Hepatocyte (in vitro differentiated cells): ENCODE measurements around the gene CSRP3. TPM values are rescaled to one million over a fixed set of nuclear protein-coding genes. Genes with fewer than 3 reads are reported as not detected.

Experiments
- DNase-seq: peaks from one replicate; pipeline ENCODE4 v3.0.0-alpha.2; 2016; ENCODE audit warnings: low spot score
- H2AFZ ChIP-seq: fragments of 200-600 bp; sonication (generic); 2 replicates; pipeline ENCODE4 v1.6.0; 2016; ENCODE audit warnings: antibody characterized with exemption, mild to moderate bottlenecking
- H3K27ac ChIP-seq: fragments of 200-600 bp; sonication (generic); 2 replicates; pipeline ENCODE4 v1.5.1; 2016; ENCODE audit warnings: mild to moderate bottlenecking
- H3K27me3 ChIP-seq: fragments of 200-600 bp; sonication (generic); 2 replicates; pipeline ENCODE4 v1.6.1; 2016
- H3K36me3 ChIP-seq: fragments of 200-600 bp; sonication (generic); replicated peaks from 2 replicates; pipeline ENCODE4 v1.5.1; 2016; ENCODE audit warnings: low read depth; ENCODE audit not compliant: insufficient read depth
- H3K4me1 ChIP-seq: fragments of 200-600 bp; sonication (generic); 2 replicates; pipeline ENCODE4 v1.5.1; 2016; ENCODE audit warnings: mild to moderate bottlenecking, moderate library complexity; ENCODE audit not compliant: insufficient read depth
- H3K4me2 ChIP-seq: fragments of 200-600 bp; sonication (generic); 2 replicates; pipeline ENCODE4 v1.6.0; 2016
- H3K4me3 ChIP-seq: fragments of 200-600 bp; sonication (generic); 2 replicates; pipeline ENCODE4 v1.5.1; 2016; ENCODE audit warnings: mild to moderate bottlenecking
- H3K79me2 ChIP-seq: fragments of 200-600 bp; sonication (generic); 2 replicates; pipeline ENCODE4 v1.6.0; 2017; ENCODE audit warnings: mild to moderate bottlenecking
- H3K9me2 ChIP-seq: fragments of 200-600 bp; sonication (generic); replicated peaks from 2 replicates; pipeline ENCODE4 v1.6.0; 2017; ENCODE audit warnings: mild to moderate bottlenecking; ENCODE audit not compliant: insufficient read depth
- H3K9me3 ChIP-seq: fragments of 200-600 bp; sonication (generic); 2 replicates; pipeline ENCODE4 v1.5.1; 2016; ENCODE audit warnings: low read depth, mild to moderate bottlenecking
- H4K20me1 ChIP-seq: fragments of 200-600 bp; sonication (generic); 2 replicates; pipeline ENCODE4 v1.6.0; 2016; ENCODE audit warnings: mild to moderate bottlenecking; ENCODE audit not compliant: insufficient read depth, poor library complexity, severe bottlenecking
- CTCF ChIP-seq: fragments of 200-600 bp; sonication (generic); IDR thresholded peaks from 2 replicates; pipeline ENCODE4 v1.5.1; 2016; ENCODE audit warnings: antibody characterized with exemption, mild to moderate bottlenecking; ENCODE audit not compliant: poor library complexity
- EZH2 ChIP-seq: fragments of 200-600 bp; sonication (generic); IDR thresholded peaks from 2 replicates; pipeline ENCODE4 v1.6.1; 2016; ENCODE audit warnings: antibody characterized with exemption, mild to moderate bottlenecking, borderline replicate concordance
- EZH2phosphoT487 ChIP-seq: fragments of 200-600 bp; sonication (generic); IDR thresholded peaks from one replicate; pipeline ENCODE4 v1.6.1; 2018; ENCODE audit warnings: antibody characterized with exemption, mild to moderate bottlenecking, low read depth, moderate library complexity; ENCODE audit not compliant: unreplicated experiment, severe bottlenecking
- WGBS: methylation state at CpG from one replicate; pipeline ENCODE4 v1.1.6; 2016; ENCODE audit warnings: low lambda C conversion rate; ENCODE audit errors: missing lambda C conversion rate; 5-methylcytosine and 5-hydroxymethylcytosine counted together
- polyA plus RNA-seq: library from polyadenylated mRNA; unstranded; fragments of >200 nt; fragmentation: Nextera tagmentation; extraction: Ambion mirVana; gene quantifications from 2 replicates; pipeline ENCODE4 v1.2.1, GENCODE V29; 2016
- total RNA-seq: library from RNA; depleted of rRNA; stranded (reverse); fragments of >200 nt; gene quantifications from 2 replicates; pipeline ENCODE4 v1.2.3, GENCODE V29; 2014

The CSRP3 gene
- total and polyA plus RNA-seq, 2 experiments from 2014 or later, result 0.41 TPM; not detected in 1

GRCh38 chr11:19229671-19230070, 27.9 kb upstream of the CSRP3 start:
- 93% methylated on average over 5 of the region's 5 CpGs for WGBS
- no peaks in the 10 kb centered on the region for H3K36me3 ChIP-seq
- no peaks in the 10 kb centered on the region for H4K20me1 ChIP-seq
- no peak overlapping the region for H3K27ac ChIP-seq
- no peak for TF ChIP-seq EZH2phosphoT487
- no peak for TF ChIP-seq CTCF
- no peak for TF ChIP-seq EZH2
- H3K9me3 ChIP-seq, result no peaks in the 10 kb centered on the region
- no peak overlapping the region for H3K4me3 ChIP-seq
- no peaks in the 10 kb centered on the region for H3K79me2 ChIP-seq
- peaks cover 3% of the 10 kb centered on the region for H3K4me1 ChIP-seq
- no peak overlapping the region for H2AFZ ChIP-seq
- DNase-seq, result no peak
- H3K4me2 ChIP-seq, result no peak overlapping the region
- H3K9me2 ChIP-seq, result no peaks in the 10 kb centered on the region
- H3K27me3 ChIP-seq, result no peaks in the 10 kb centered on the region

- H3K9me3 ChIP-seq, result no peaks in the 10 kb centered on the region
- H3K36me3 ChIP-seq, result no peaks in the 10 kb centered on the region
- H3K4me2 ChIP-seq, result no peak overlapping the region
- H3K9me2 ChIP-seq, result no peaks in the 10 kb centered on the region
- no peak overlapping the region for H2AFZ ChIP-seq
- 61% methylated on average over 3 of the region's 3 CpGs for WGBS
- no peaks in the 10 kb centered on the region for H3K79me2 ChIP-seq
- no peak for DNase-seq
- H3K4me3 ChIP-seq, result no peak overlapping the region
- H4K20me1 ChIP-seq, result no peaks in the 10 kb centered on the region
- no peak overlapping the region for H3K27ac ChIP-seq
- no peak for TF ChIP-seq EZH2
- TF ChIP-seq CTCF, result no peak
- TF ChIP-seq EZH2phosphoT487, result no peak
- H3K27me3 ChIP-seq, result no peaks in the 10 kb centered on the region
- H3K4me1 ChIP-seq, result peaks cover 3% of the 10 kb centered on the region
Measured at GRCh38 chr11:19228968-19229367, 27.2 kb upstream of the CSRP3 start.

- Histone ChIP-seq H3K27me3 (no peaks in the 10 kb centered on the region), H3K4me1 (peaks cover 4% of the 10 kb centered on the region), H4K20me1 (no peaks in the 10 kb centered on the region), H3K4me3 (no peak overlapping the region), H3K36me3 (no peaks in the 10 kb centered on the region), H3K27ac (no peak overlapping the region), H3K4me2 (no peak overlapping the region), H3K79me2 (no peaks in the 10 kb centered on the region), H2AFZ (no peak overlapping the region), H3K9me2 (no peaks in the 10 kb centered on the region), H3K9me3 (no peaks in the 10 kb centered on the region)
- WGBS, result 94% methylated on average over 6 of the region's 6 CpGs
- TF ChIP-seq EZH2phosphoT487 (no peak), CTCF (no peak), EZH2 (no peak)
- no peak for DNase-seq
Measured at GRCh38 chr11:19226378-19227195, 24.8 kb upstream of the CSRP3 start.
